Neural progenitor cell (in vitro differentiated cells): ENCODE results near the gene TGM2. TPM values are rescaled to one million over a fixed set of nuclear protein-coding genes. Genes with fewer than 3 reads are reported as not detected.

Experiments
- DNase-seq: peaks from one replicate; pipeline ENCODE4 v3.0.0-alpha.2; 2016; ENCODE audit warnings: low spot score
- H2AFZ ChIP-seq: fragments of 200-600 bp; sonication (generic); replicated peaks from 2 replicates; pipeline ENCODE4 v1.6.1; 2016; ENCODE audit warnings: antibody characterized with exemption
- H3F3A ChIP-seq: fragments of 200-600 bp; sonication (generic); 2 replicates; pipeline ENCODE4 v1.6.1; 2016; ENCODE audit warnings: antibody characterized with exemption, low read depth
- H3K27ac ChIP-seq: fragments of 200-600 bp; sonication (generic); 2 replicates; pipeline ENCODE4 v1.5.1; 2016; ENCODE audit warnings: mild to moderate bottlenecking
- H3K27me3 ChIP-seq: fragments of 200-600 bp; sonication (generic); 2 replicates; pipeline ENCODE4 v1.6.1; 2016; ENCODE audit warnings: mild to moderate bottlenecking, moderate library complexity
- H3K36me3 ChIP-seq: fragments of 200-600 bp; sonication (generic); 2 replicates; pipeline ENCODE4 v1.5.1; 2016
- H3K4me1 ChIP-seq: fragments of 200-600 bp; sonication (generic); 2 replicates; pipeline ENCODE4 v1.6.1; 2016; ENCODE audit warnings: mixed run types
- H3K4me2 ChIP-seq: fragments of 200-600 bp; sonication (generic); 2 replicates; pipeline ENCODE4 v1.6.1; 2016
- H3K4me3 ChIP-seq: fragments of 200-600 bp; sonication (generic); 2 replicates; pipeline ENCODE4 v1.5.1; 2016
- H3K79me2 ChIP-seq: fragments of 200-600 bp; sonication (generic); 2 replicates; pipeline ENCODE4 v1.6.1; 2016; ENCODE audit warnings: low read depth
- H3K9ac ChIP-seq: fragments of 200-600 bp; sonication (generic); 2 replicates; pipeline ENCODE4 v1.6.1; 2016
- H3K9me3 ChIP-seq: fragments of 200-600 bp; sonication (generic); 2 replicates; pipeline ENCODE4 v1.5.1; 2016; ENCODE audit warnings: low read depth
- H4K20me1 ChIP-seq: fragments of 200-600 bp; sonication (generic); 2 replicates; pipeline ENCODE4 v1.6.1; 2016; ENCODE audit warnings: low read depth
- H3K27ac Mint-ChIP-seq: 3 replicates; pipeline ENCODE4 v1.8.0; 2021; ENCODE audit warnings: mixed read lengths
- H3K27me3 Mint-ChIP-seq: 2 replicates; pipeline ENCODE4 v1.8.0; 2022; ENCODE audit warnings: low read depth, mild to moderate bottlenecking, inconsistent platforms, moderate library complexity, mixed read lengths; ENCODE audit not compliant: insufficient read depth
- H3K36me3 Mint-ChIP-seq: 3 replicates; pipeline ENCODE4 v1.8.0; 2021; ENCODE audit warnings: mixed read lengths
- H3K4me1 Mint-ChIP-seq: 3 replicates; pipeline ENCODE4 v1.8.0; 2021; ENCODE audit warnings: mixed read lengths
- H3K4me3 Mint-ChIP-seq: 3 replicates; pipeline ENCODE4 v1.8.0; 2021; ENCODE audit warnings: mild to moderate bottlenecking, moderate library complexity, mixed read lengths
- H3K9me3 Mint-ChIP-seq: 3 replicates; pipeline ENCODE4 v1.8.0; 2020; ENCODE audit warnings: mixed read lengths
- CTCF ChIP-seq: fragments of 200-600 bp; sonication (generic); IDR thresholded peaks from 2 replicates; pipeline ENCODE4 v1.5.1; 2017; ENCODE audit warnings: antibody characterized with exemption, mild to moderate bottlenecking
- EZH2 ChIP-seq: fragments of 200-600 bp; sonication (generic); IDR thresholded peaks from 2 replicates; pipeline ENCODE4 v1.6.1; 2017; ENCODE audit warnings: antibody characterized with exemption, mild to moderate bottlenecking, moderate library complexity
- EZH2phosphoT487 ChIP-seq: fragments of 200-600 bp; sonication (generic); IDR thresholded peaks from 2 replicates; pipeline ENCODE4 v1.6.1; 2017; ENCODE audit warnings: antibody characterized with exemption
- total RNA-seq: library from RNA; depleted of rRNA; stranded (reverse); fragments of >200 nt; gene quantifications from 2 replicates; pipeline ENCODE4 v1.2.3, GENCODE V29; 2015; ENCODE audit warnings: low replicate concordance

TGM2 gene
- total RNA-seq, 1 donor from 2014 or later = 0.22 TPM

DNA sequence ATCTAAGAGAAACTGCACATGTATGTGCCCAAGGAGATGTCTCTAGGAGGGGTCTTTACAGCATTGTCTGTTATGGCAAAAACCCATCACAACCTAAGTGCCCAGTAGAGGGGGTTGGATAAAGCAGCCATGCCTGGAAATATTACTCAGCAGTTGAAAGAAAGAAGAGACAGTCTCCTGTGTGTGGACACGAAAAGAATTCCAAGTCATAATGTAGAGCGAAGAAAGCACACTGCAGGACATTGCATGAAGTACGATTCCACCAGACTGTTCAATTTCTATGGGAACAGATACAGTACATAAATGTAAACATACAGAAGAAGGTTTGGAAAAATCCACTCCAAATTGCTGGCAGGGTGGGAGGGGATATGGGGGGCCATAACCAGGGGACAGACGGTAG lies 7.3 kb upstream of the TGM2 start:
- Histone ChIP-seq H3K9me3 (no peaks in the 10 kb centered on the region), H3K36me3 (no peaks in the 10 kb centered on the region), H3K79me2 (no peaks in the 10 kb centered on the region), H3K27me3 (no peaks in the 10 kb centered on the region), H3K9ac (no peak overlapping the region), H2AFZ (no peak overlapping the region), H4K20me1 (no peaks in the 10 kb centered on the region), H3K4me3 (no peak overlapping the region), H3K4me2 (no peak overlapping the region), H3F3A (no peaks in the 10 kb centered on the region), H3K27ac (no peak overlapping the region), H3K4me1 (peaks cover 20% of the 10 kb centered on the region)
- H3K9me3 Mint-ChIP-seq = no peaks in the 10 kb centered on the region
- no peak for DNase-seq
- peaks cover 7% of the 10 kb centered on the region for H3K27me3 Mint-ChIP-seq
- H3K4me1 Mint-ChIP-seq = peaks cover 49% of the 10 kb centered on the region
- TF ChIP-seq CTCF = no peak
- TF ChIP-seq EZH2phosphoT487 = no peak
- TF ChIP-seq EZH2 = no peak
- no peaks in the 10 kb centered on the region for H3K36me3 Mint-ChIP-seq
- no peak overlapping the region for H3K27ac Mint-ChIP-seq
- no peak overlapping the region for H3K4me3 Mint-ChIP-seq

GRCh38 chr20:38171675-38172043 lies 6.6 kb upstream of the TGM2 start:
- no peaks in the 10 kb centered on the region for H3K36me3 Mint-ChIP-seq
- no peak overlapping the region for H3K27ac Mint-ChIP-seq

GRCh38 chr20:38170826-38171674 lies 6.0 kb upstream of the TGM2 start:
- Histone ChIP-seq H3F3A (no peaks in the 10 kb centered on the region), H3K4me1 (peaks cover 20% of the 10 kb centered on the region), H2AFZ (no peak overlapping the region), H3K79me2 (no peaks in the 10 kb centered on the region), H3K4me3 (no peak overlapping the region), H3K27me3 (no peaks in the 10 kb centered on the region), H3K4me2 (no peak overlapping the region), H3K9me3 (no peaks in the 10 kb centered on the region), H3K9ac (no peak overlapping the region), H3K36me3 (no peaks in the 10 kb centered on the region), H3K27ac (no peak overlapping the region), H4K20me1 (no peaks in the 10 kb centered on the region)
- H3K9me3 Mint-ChIP-seq = no peaks in the 10 kb centered on the region
- no peak overlapping the region for H3K4me3 Mint-ChIP-seq
- H3K27me3 Mint-ChIP-seq = peaks cover 7% of the 10 kb centered on the region
- no peak for DNase-seq
- TF ChIP-seq CTCF (no peak), EZH2phosphoT487 (no peak), EZH2 (no peak)
- no peaks in the 10 kb centered on the region for H3K36me3 Mint-ChIP-seq
- H3K27ac Mint-ChIP-seq = no peak overlapping the region
- H3K4me1 Mint-ChIP-seq = peaks cover 45% of the 10 kb centered on the region

More at GRCh38 chr20:38171675-38172043, 6.6 kb upstream of the TGM2 start:
- peaks cover 20% of the 10 kb centered on the region for H3K4me1 ChIP-seq
- TF ChIP-seq CTCF = no peak
- no peak for TF ChIP-seq EZH2phosphoT487
- TF ChIP-seq EZH2 = no peak
- H3K79me2 ChIP-seq = no peaks in the 10 kb centered on the region
- no peak overlapping the region for H3K9ac ChIP-seq
- Mint-ChIP-seq H3K27me3 (peaks cover 7% of the 10 kb centered on the region), H3K4me1 (peaks cover 45% of the 10 kb centered on the region), H3K9me3 (no peaks in the 10 kb centered on the region), H3K4me3 (no peak overlapping the region)
- H3K27ac ChIP-seq = no peak overlapping the region
- no peaks in the 10 kb centered on the region for H3F3A ChIP-seq
- no peaks in the 10 kb centered on the region for H3K36me3 ChIP-seq
- no peak overlapping the region for H3K4me2 ChIP-seq
- no peak overlapping the region for H2AFZ ChIP-seq
- H3K9me3 ChIP-seq = no peaks in the 10 kb centered on the region
- H3K4me3 ChIP-seq = no peak overlapping the region
- no peak for DNase-seq
- no peaks in the 10 kb centered on the region for H4K20me1 ChIP-seq
- H3K27me3 ChIP-seq = no peaks in the 10 kb centered on the region
